A204.1 (cell line): Measurements from ENCODE around the gene SCN5A.

Source experiments
- FAIRE-seq: peaks from 2 replicates; lab custom pipeline; 2012; peaks lifted over from hg19 to GRCh38; lab: Jason Lieb, UNC

Gene SCN5A

GRCh38 chr3:38558864-38559263 lies 90.6 kb downstream of the SCN5A start:
- FAIRE-seq: no peak

GRCh38 chr3:38556640-38557358 lies 92.7 kb downstream of the SCN5A start:
- no peak for FAIRE-seq

GRCh38 chr3:38555926-38556325 lies 93.6 kb downstream of the SCN5A start:
- no peak for FAIRE-seq

- no peak for FAIRE-seq
These were observed 94.2 kb downstream of the SCN5A start for GRCh38 chr3:38555149-38555840.

GRCh38 chr3:38554127-38554827 lies 95.2 kb downstream of the SCN5A start:
- no peak for FAIRE-seq

- no peak for FAIRE-seq
These were observed 96.4 kb downstream of the SCN5A start for GRCh38 chr3:38553071-38553470.

- FAIRE-seq: no peak
These were observed 97.1 kb downstream of the SCN5A start for GRCh38 chr3:38552364-38552763.

GRCh38 chr3:38551026-38551832 lies 98.3 kb downstream of the SCN5A start:
- FAIRE-seq: no peak

- no peak for FAIRE-seq
These were observed 99.3 kb downstream of the SCN5A start for GRCh38 chr3:38549957-38550840.

GRCh38 chr3:38549486-38549885 lies 100.0 kb downstream of the SCN5A start:
- FAIRE-seq: no peak

GRCh38 chr3:38549082-38549481 lies 100.4 kb downstream of the SCN5A start:
- FAIRE-seq: no peak

GRCh38 chr3:38548154-38548931 lies 101.1 kb downstream of the SCN5A start:
- FAIRE-seq: no peak

GRCh38 chr3:38545983-38546382 lies 103.5 kb downstream of the SCN5A start:
- no peak for FAIRE-seq

- FAIRE-seq: no peak
These were observed 103.9 kb downstream of the SCN5A start for GRCh38 chr3:38545550-38545949.

GRCh38 chr3:38544926-38545325 lies 104.6 kb downstream of the SCN5A start:
- FAIRE-seq: no peak

- FAIRE-seq: no peak
These were observed 105.9 kb downstream of the SCN5A start for GRCh38 chr3:38543586-38543985.

GRCh38 chr3:38542401-38543298 lies 106.8 kb downstream of the SCN5A start:
- no peak for FAIRE-seq

GRCh38 chr3:38541806-38542205 lies 107.7 kb downstream of the SCN5A start:
- FAIRE-seq: no peak

- no peak for FAIRE-seq
These were observed 110.6 kb downstream of the SCN5A start for GRCh38 chr3:38538773-38539353.
